Caco-2 (cell line): ENCODE results near the gene SMIM29. TPM values are rescaled to one million over a fixed set of nuclear protein-coding genes. Genes with fewer than 3 reads are reported as not detected.

Experiments
- BruUV-seq: library from RNA; stranded (reverse); fragments of 400-500 nt; replicated peaks from 2 replicates; lab custom pipeline; 2021; lab: Mats Ljungman, UMichigan
- CTCF ChIA-PET: fragments of 300-600 bp; sonication (Branson Sonifier 250); formaldehyde crosslinking; loops from one replicate; lab custom pipeline; 2022; ENCODE audit warnings: antibody characterized with exemption; lab: Charles Lee
- POLR2A ChIA-PET: fragments of 300-600 bp; sonication (Branson Sonifier 250); formaldehyde crosslinking; loops from one replicate; lab custom pipeline; 2022; ENCODE audit warnings: antibody characterized with exemption; lab: Charles Lee
- DNase-seq, 2 experiments: peaks; one replicate each; pipeline versions ENCODE4 v3.0.0 to v3.0.0-alpha.2; 2020 to 2022
- H3K27me3 ChIP-seq: replicated peaks from 2 replicates; pipeline ENCODE4 v1.6.0; 2011; ENCODE audit warnings: low read length; ENCODE audit not compliant: control insufficient read depth, insufficient read depth
- H3K36me3 ChIP-seq: 2 replicates; pipeline ENCODE4 v1.5.1; 2011; ENCODE audit warnings: low read length; ENCODE audit not compliant: control insufficient read depth, insufficient read depth
- H3K4me1 ChIP-seq: fragments of 250-450 bp; sonication (Bioruptor Pico); 2 replicates; pipeline ENCODE4 v1.5.1; 2020; ENCODE audit warnings: mild to moderate bottlenecking
- H3K4me3 ChIP-seq: 2 replicates; pipeline ENCODE4 v1.5.1; 2011; ENCODE audit warnings: low read depth, mild to moderate bottlenecking, control low read depth, low read length
- H3K9me3 ChIP-seq: fragments of 250-450 bp; sonication (Bioruptor Pico); 2 replicates; pipeline ENCODE4 v1.5.1; 2020; ENCODE audit warnings: mild to moderate bottlenecking, moderate library complexity
- H3K27ac Mint-ChIP-seq: one replicate; pipeline ENCODE4 v1.8.0; 2022; ENCODE audit warnings: mixed read lengths; ENCODE audit not compliant: unreplicated experiment
- H3K27me3 Mint-ChIP-seq: one replicate; pipeline ENCODE4 v1.8.0; 2022; ENCODE audit warnings: mixed read lengths; ENCODE audit not compliant: insufficient read depth, unreplicated experiment
- H3K36me3 Mint-ChIP-seq: one replicate; pipeline ENCODE4 v1.8.0; 2022; ENCODE audit warnings: mild to moderate bottlenecking, mixed read lengths; ENCODE audit not compliant: insufficient read depth, unreplicated experiment
- H3K4me1 Mint-ChIP-seq: one replicate; pipeline ENCODE4 v1.8.0; 2022; ENCODE audit warnings: low read depth, mixed read lengths; ENCODE audit not compliant: unreplicated experiment
- H3K4me3 Mint-ChIP-seq: one replicate; pipeline ENCODE4 v1.8.0; 2022; ENCODE audit warnings: mild to moderate bottlenecking, moderate library complexity, mixed read lengths; ENCODE audit not compliant: unreplicated experiment
- H3K9me3 Mint-ChIP-seq: one replicate; pipeline ENCODE4 v1.8.0; 2022; ENCODE audit warnings: mixed read lengths; ENCODE audit not compliant: unreplicated experiment
- CTCF ChIP-seq, 2 experiments: fragments of 200-600 bp in 1 of 2; IDR thresholded peaks; 1 replicate in 1 of 2; 2 replicates in 1 of 2; pipeline versions ENCODE4 v1.5.1 to v1.8.0; 2011 to 2022; ENCODE audit warnings: antibody characterized with exemption in 1 of 2, control low read depth in 1 of 2, inconsistent platforms in 1 of 2, low read depth in 1 of 2, low read length in 1 of 2, mild to moderate bottlenecking in 1 of 2, moderate library complexity in 1 of 2; ENCODE audit not compliant: insufficient read depth in 1 of 2, severe bottlenecking in 1 of 2, unreplicated experiment in 1 of 2
- intact Hi-C: fragments of 100-400 bp; cut with micrococcal nuclease; formaldehyde crosslinking; loops from one replicate; pipeline ENCODE4 v1.10.0; 2022; ENCODE audit not compliant: unreplicated experiment
- total RNA-seq: library from RNA; stranded (reverse); gene quantifications from 2 replicates; pipeline ENCODE4 v1.2.3, GENCODE V29; 2022

Gene SMIM29
- total RNA-seq, 1 experiment from 2014 or later, result 16.0 TPM

DNA sequence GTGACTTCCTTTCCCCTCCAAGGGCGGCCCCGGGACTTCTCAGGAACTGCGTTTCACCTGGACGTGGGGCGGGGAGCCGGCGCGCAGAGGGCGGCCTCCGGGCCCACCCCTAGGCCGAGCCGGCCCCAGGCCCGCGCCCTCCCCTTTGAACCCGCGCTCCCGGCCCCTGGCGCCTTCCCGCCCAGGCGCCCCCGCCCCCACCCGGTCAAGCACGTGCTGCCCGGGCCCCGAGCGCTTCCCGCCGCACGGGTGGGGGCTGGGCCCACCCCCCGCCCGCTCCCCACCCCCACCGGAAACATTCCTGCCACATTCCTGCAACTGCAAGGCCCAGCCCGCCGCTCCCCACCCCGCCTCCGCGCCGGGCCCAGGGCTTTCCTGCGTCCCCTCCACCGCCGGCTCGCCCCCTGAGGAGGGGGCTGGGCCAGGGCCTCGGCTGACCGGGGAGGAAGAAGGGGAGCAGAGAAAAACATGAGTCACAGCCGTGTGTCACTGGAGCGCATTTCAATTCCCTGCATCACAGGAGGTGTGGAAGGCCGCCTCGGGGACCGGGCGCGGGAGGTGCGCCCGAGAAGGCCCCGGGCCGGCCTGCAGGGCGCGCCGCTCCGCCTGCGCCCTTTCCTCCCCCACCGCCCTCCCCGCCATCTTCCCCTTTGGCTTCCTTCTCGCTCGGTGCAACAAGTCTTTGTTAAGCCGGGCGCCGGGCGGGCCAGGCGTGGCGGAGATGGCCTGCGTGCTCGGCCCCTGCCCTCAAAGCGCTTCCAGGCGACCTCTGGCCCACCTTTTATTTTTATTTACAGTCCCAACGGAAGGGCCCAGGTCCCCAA, 13.3 kb downstream of the SMIM29 start:
- ChIA-PET CTCF (interaction anchor here (1.3 kb wide), 1 partner anchor 14 kb away, joined by 11 read pairs; the partner anchor contains the start of gene SMIM29), POLR2A (no interaction called here)
- TF ChIP-seq CTCF (IDR thresholded peaks at IDR 0.05; ENCODE audit: insufficient read depth in 1 of 2, low read depth in 1 of 2, low read length in 1 of 2, severe bottlenecking in 1 of 2, unreplicated experiment in 1 of 2), result no peak
- Mint-ChIP-seq H3K36me3 (peaks cover 16% of the 10 kb centered on the region), H3K9me3 (no peaks in the 10 kb centered on the region), H3K27ac (peak overlapping the region; percentile 67), H3K4me1 (no peaks in the 10 kb centered on the region), H3K27me3 (no peaks in the 10 kb centered on the region), H3K4me3 (peak overlapping the region; percentile 71)
- intact Hi-C loops, result no loop called here
- Histone ChIP-seq H3K36me3 (no peaks in the 10 kb centered on the region), H3K9me3 (no peaks in the 10 kb centered on the region), H3K27me3 (no peaks in the 10 kb centered on the region), H3K4me1 (peaks cover 28% of the 10 kb centered on the region), H3K4me3 (no peak overlapping the region)
- no peak for DNase-seq
- no TSS peak for BruUV-seq

- CTCF ChIA-PET, result no interaction called here
- TF ChIP-seq CTCF (IDR thresholded peaks at IDR 0.05; ENCODE audit: insufficient read depth in 1 of 2, low read depth in 1 of 2, low read length in 1 of 2, severe bottlenecking in 1 of 2, unreplicated experiment in 1 of 2), result no peak
- POLR2A ChIA-PET, result no interaction called here
These were observed 14.0 kb downstream of the SMIM29 start for GRCh38 chr6:34234667-34235306.

DNA sequence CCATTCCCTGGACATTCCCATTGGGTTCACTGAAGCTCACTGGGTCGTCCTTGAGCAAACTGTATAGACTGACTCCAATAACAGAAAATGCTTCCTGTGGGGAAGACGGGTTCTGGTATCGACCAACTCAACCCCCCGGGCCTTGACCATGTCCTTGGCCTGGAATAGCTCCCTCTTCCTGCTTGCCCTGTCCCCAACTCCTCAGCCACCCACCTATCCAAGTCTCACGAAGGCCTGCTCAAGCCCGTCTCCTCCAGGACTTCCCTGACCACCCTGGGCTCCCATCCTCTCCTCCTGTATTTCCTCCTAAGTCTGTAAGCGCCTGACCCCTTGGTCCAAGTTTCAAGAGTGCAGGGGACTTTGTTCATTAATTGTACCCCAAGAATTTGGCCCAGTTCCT, 14.9 kb downstream of the SMIM29 start:
- no peaks in the 10 kb centered on the region for H3K9me3 Mint-ChIP-seq
- ChIA-PET CTCF (no interaction called here), POLR2A (no interaction called here)
- H3K9me3 ChIP-seq, result no peaks in the 10 kb centered on the region
- peaks cover 13% of the 10 kb centered on the region; the same call in 1 of the 2 replicates for H3K4me1 ChIP-seq
- H3K27me3 ChIP-seq, result no peaks in the 10 kb centered on the region
- no peak overlapping the region for H3K4me3 ChIP-seq
- no peak overlapping the region for H3K4me3 Mint-ChIP-seq
- peaks cover 13% of the 10 kb centered on the region for H3K36me3 Mint-ChIP-seq
- no peaks in the 10 kb centered on the region for H3K27me3 Mint-ChIP-seq
- DNase-seq, result no peak
- intact Hi-C loops, result no loop called here
- no peak for TF ChIP-seq CTCF (IDR thresholded peaks at IDR 0.05; ENCODE audit: insufficient read depth in 1 of 2, low read depth in 1 of 2, low read length in 1 of 2, severe bottlenecking in 1 of 2, unreplicated experiment in 1 of 2)
- H3K4me1 Mint-ChIP-seq, result no peaks in the 10 kb centered on the region
- no peaks in the 10 kb centered on the region for H3K36me3 ChIP-seq
- BruUV-seq, result no TSS peak
- no peak overlapping the region for H3K27ac Mint-ChIP-seq

More at GRCh38 chr6:34234667-34235306, 14.0 kb downstream of the SMIM29 start:
- H3K4me1 ChIP-seq, result peaks cover 21% of the 10 kb centered on the region
- no TSS peak for BruUV-seq
- peak in 1 of 2 experiments; percentile 36 for DNase-seq
- Mint-ChIP-seq H3K9me3 (no peaks in the 10 kb centered on the region), H3K27ac (no peak overlapping the region), H3K4me1 (no peaks in the 10 kb centered on the region), H3K4me3 (peak overlapping the region; percentile 12), H3K27me3 (no peaks in the 10 kb centered on the region), H3K36me3 (peaks cover 16% of the 10 kb centered on the region)
- intact Hi-C loops, result no loop called here
- no peak overlapping the region for H3K4me3 ChIP-seq
- H3K27me3 ChIP-seq, result no peaks in the 10 kb centered on the region
- no peaks in the 10 kb centered on the region for H3K36me3 ChIP-seq
- no peaks in the 10 kb centered on the region for H3K9me3 ChIP-seq
